ENCODE results near the gene BRIP1.
"Not testable (repeated sequence)": the region's sequence is repeated elsewhere in the genome, so short reads cannot be mapped to it uniquely, and the experiment has no call there.

BRIP1 gene

GRCh38 chr17:61799812-61800484, 63.4 kb downstream of the BRIP1 start:
- DNase-seq (ENCODE audit: low spot score), result no peak

GRCh38 chr17:61797283-61797682, 66.0 kb downstream of the BRIP1 start:
- no peak for DNase-seq (ENCODE audit: low spot score)

- DNase-seq (ENCODE audit: low spot score), result no peak
Measured at GRCh38 chr17:61795546-61795945, 67.8 kb downstream of the BRIP1 start.

- DNase-seq (ENCODE audit: low spot score), result peak; percentile 57
Measured at GRCh38 chr17:61794792-61795191, 68.5 kb downstream of the BRIP1 start.

- DNase-seq (ENCODE audit: low spot score), result no peak
Measured at GRCh38 chr17:61794242-61794641, 69.1 kb downstream of the BRIP1 start.

GRCh38 chr17:61793565-61793964, 69.8 kb downstream of the BRIP1 start:
- DNase-seq (ENCODE audit: low spot score), result no peak

GRCh38 chr17:61789872-61790271, 73.5 kb downstream of the BRIP1 start:
- DNase-seq (ENCODE audit: low spot score), result no peak

- no peak for DNase-seq (ENCODE audit: low spot score)
Measured at GRCh38 chr17:61786088-61786487, 77.2 kb downstream of the BRIP1 start.

GRCh38 chr17:61784510-61784909, 78.8 kb downstream of the BRIP1 start:
- DNase-seq (ENCODE audit: low spot score), result no peak

GRCh38 chr17:61783556-61784304, 79.6 kb downstream of the BRIP1 start:
- DNase-seq (ENCODE audit: low spot score), result no peak

- no peak for DNase-seq (ENCODE audit: low spot score)
Measured at GRCh38 chr17:61783120-61783519, 80.2 kb downstream of the BRIP1 start.

- no peak for DNase-seq (ENCODE audit: low spot score)
Measured at GRCh38 chr17:61782683-61783082, 80.6 kb downstream of the BRIP1 start.

- DNase-seq (ENCODE audit: low spot score), result no peak
Measured at GRCh38 chr17:61775364-61775763, 88.0 kb downstream of the BRIP1 start.

- DNase-seq (ENCODE audit: low spot score), result no peak
Measured at GRCh38 chr17:61774724-61775123, 88.6 kb downstream of the BRIP1 start.

- not testable (repeated sequence) for DNase-seq (ENCODE audit: low spot score)
Measured at GRCh38 chr17:61774087-61774486, 89.2 kb downstream of the BRIP1 start.

- no peak for DNase-seq (ENCODE audit: low spot score)
Measured at GRCh38 chr17:61770752-61771533, 92.4 kb downstream of the BRIP1 start.

- peak; percentile 10 for DNase-seq (ENCODE audit: low spot score)
Measured at GRCh38 chr17:61770043-61770442, 93.3 kb downstream of the BRIP1 start.

GRCh38 chr17:61768405-61768804, 94.9 kb downstream of the BRIP1 start:
- no peak for DNase-seq (ENCODE audit: low spot score)

GRCh38 chr17:61766520-61766919, 96.8 kb downstream of the BRIP1 start:
- no peak for DNase-seq (ENCODE audit: low spot score)

- DNase-seq (ENCODE audit: low spot score), result no peak
Measured at GRCh38 chr17:61764846-61765245, 98.5 kb downstream of the BRIP1 start.

GRCh38 chr17:61761827-61762226, 101.5 kb downstream of the BRIP1 start:
- DNase-seq (ENCODE audit: low spot score), result no peak

- DNase-seq (ENCODE audit: low spot score), result no peak
Measured at GRCh38 chr17:61759362-61759761, 104.0 kb downstream of the BRIP1 start.

GRCh38 chr17:61758430-61758829, 104.9 kb downstream of the BRIP1 start:
- no peak for DNase-seq (ENCODE audit: low spot score)
